ENCODE data around the gene LIPM. TPM values are rescaled to one million over a fixed set of nuclear protein-coding genes. Genes with fewer than 3 reads are reported as not detected.

Gene LIPM
- total RNA-seq, 4 donors from 2014 or later: 30.4 to 56.7 (median 36.1) TPM

DNA sequence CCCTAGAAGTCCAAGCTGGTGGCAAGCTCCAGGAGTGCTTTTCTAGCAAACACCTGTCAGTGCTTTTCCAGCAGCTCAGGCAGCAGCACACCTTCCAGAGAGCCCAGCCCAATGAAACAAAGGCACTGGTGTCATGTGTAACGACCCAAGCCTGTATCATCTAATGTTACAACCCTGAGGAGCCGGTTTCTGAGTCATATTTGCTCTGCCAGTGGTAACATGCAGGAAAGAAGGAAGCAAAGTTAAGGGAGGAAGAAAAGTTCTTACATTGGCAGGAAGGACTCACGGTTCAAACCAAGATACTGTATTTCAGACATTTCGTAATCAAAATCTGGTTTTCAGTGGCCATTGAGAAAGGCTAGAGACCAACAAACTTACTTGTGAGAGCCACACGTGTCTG is 49.2 kb downstream of the LIPM start, which contains the start of gene ANKRD22:
TSS of gene ANKRD22 (minus strand) at position 139 of the 400 bp plus-strand sequence. CDS start 237 bp downstream, outside the sequence.
- H3K4me3 ChIP-seq (ENCODE audit: low read depth, poor library complexity, severe bottlenecking): no peak within 1 kb of the TSS
- TF ChIP-seq POLR2A (IDR thresholded peaks at IDR 0.05): no peak
- TF ChIP-seq, protein P1, sequence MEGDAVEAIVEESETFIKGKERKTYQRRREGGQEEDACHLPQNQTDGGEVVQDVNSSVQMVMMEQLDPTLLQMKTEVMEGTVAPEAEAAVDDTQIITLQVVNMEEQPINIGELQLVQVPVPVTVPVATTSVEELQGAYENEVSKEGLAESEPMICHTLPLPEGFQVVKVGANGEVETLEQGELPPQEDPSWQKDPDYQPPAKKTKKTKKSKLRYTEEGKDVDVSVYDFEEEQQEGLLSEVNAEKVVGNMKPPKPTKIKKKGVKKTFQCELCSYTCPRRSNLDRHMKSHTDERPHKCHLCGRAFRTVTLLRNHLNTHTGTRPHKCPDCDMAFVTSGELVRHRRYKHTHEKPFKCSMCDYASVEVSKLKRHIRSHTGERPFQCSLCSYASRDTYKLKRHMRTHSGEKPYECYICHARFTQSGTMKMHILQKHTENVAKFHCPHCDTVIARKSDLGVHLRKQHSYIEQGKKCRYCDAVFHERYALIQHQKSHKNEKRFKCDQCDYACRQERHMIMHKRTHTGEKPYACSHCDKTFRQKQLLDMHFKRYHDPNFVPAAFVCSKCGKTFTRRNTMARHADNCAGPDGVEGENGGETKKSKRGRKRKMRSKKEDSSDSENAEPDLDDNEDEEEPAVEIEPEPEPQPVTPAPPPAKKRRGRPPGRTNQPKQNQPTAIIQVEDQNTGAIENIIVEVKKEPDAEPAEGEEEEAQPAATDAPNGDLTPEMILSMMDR (IDR thresholded peaks at IDR 0.05): no peak
- peak; percentile 73 to 84 for DNase-seq (ENCODE audit: low spot score in 2 of 2)
- intact Hi-C loops (cut with DNase I; ENCODE audit: low total_unique reads): no loop called here
- whole genome bisulfite sequencing, 2 donors: 22 to 36% methylated on average over 5 of the region's 5 CpGs

DNA sequence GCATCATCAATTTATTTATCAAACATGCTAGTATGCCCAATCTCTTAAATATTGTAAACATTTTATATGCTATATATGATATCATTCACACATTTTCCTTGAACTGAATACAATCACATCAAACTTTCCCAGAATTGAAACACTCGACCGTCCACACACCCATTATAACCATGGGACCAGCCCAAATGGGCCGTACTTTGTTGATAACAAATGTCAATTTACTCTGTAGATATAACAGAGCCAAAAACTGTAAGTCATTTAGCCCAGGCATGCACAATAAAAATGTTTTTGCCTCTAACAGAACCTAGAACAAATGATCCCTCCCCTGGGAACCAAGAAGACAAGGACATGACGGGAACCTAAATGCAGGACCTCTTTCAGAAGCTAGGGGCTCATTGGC is 49.8 kb downstream of the LIPM start:
- no peak overlapping the region for H3K4me3 ChIP-seq (ENCODE audit: low read depth, poor library complexity, severe bottlenecking)

DNA sequence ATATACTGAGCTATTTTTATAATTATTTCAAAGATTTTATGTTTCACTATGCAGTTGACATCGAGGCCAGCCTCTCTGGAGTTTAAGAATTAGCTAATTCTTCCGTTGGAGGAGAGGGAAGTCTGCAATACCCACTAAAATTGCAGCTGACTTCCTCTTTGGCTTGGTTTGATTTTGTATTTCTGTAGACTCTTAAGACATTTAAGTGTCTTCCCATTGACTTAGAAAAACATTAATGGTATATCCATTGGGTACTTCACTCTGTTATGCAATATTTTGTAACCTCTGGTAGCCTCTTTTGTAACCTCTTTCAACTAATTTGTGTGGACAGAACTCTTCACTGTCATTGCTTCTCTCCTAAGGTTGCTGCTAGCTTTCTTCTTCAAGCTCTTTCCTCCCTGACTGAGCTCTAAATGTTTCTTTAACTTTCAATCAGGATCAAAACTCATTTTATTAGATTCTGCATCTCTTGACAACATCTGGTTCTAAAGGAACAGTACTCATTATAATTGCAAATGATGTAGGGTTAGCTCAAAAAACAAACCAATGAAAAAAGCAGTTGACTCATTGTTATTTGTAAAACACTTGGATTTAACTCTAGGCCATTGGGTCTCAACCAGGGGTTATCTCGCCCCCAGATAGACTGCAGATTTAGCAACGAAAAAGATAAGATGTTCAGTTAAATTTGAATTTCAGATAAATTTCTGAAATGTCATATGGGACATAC is 50.8 kb downstream of the LIPM start:
- TF ChIP-seq, protein P1 (IDR thresholded peaks at IDR 0.05): no peak
- TF ChIP-seq POLR2A (IDR thresholded peaks at IDR 0.05): no peak
- DNase-seq (ENCODE audit: low spot score in 2 of 2): no peak
- WGBS, 2 donors: 64% methylated on average over 4 of the region's 4 CpGs
- no peak overlapping the region for H3K4me3 ChIP-seq (ENCODE audit: low read depth, poor library complexity, severe bottlenecking)
- intact Hi-C loops (cut with DNase I; ENCODE audit: low total_unique reads): no loop called here

More for the DNA sequence above, 49.8 kb downstream of the LIPM start:
- no peak for DNase-seq (ENCODE audit: low spot score in 2 of 2)
- 64 to 67% methylated on average over 4 of the region's 4 CpGs for WGBS, 2 donors
- TF ChIP-seq, protein P1 (IDR thresholded peaks at IDR 0.05): no peak
- intact Hi-C loops (cut with DNase I; ENCODE audit: low total_unique reads): no loop called here

DNA sequence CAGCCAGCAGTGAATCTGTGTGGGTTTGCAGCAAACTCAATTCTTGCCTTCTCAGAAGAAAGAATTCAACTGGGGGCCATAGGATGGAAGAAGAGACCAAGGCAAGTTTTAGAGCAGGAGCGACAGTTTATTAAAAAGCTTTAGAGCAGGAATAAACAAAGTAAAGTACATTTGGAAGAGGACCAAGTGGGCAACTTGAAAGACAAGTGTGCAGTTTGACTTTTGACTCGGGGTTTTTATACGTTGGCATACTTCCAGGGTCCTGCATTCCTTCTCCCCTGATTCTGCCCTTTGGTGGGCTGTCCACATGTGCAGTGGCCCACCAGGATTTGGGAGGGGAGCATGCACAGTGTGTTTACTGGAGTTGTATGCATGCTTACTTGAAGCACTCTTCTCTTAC is 52.2 kb downstream of the LIPM start:
- no peak overlapping the region for H3K4me3 ChIP-seq (ENCODE audit: low read depth, poor library complexity, severe bottlenecking)
- DNase-seq (ENCODE audit: low spot score in 2 of 2): no peak
- intact Hi-C loops (cut with DNase I; ENCODE audit: low total_unique reads): no loop called here
- WGBS, 2 donors: 45 to 71% methylated on average over 3 of the region's 3 CpGs
- no peak for TF ChIP-seq POLR2A (IDR thresholded peaks at IDR 0.05)
- TF ChIP-seq, protein P1 (IDR thresholded peaks at IDR 0.05): no peak

DNA sequence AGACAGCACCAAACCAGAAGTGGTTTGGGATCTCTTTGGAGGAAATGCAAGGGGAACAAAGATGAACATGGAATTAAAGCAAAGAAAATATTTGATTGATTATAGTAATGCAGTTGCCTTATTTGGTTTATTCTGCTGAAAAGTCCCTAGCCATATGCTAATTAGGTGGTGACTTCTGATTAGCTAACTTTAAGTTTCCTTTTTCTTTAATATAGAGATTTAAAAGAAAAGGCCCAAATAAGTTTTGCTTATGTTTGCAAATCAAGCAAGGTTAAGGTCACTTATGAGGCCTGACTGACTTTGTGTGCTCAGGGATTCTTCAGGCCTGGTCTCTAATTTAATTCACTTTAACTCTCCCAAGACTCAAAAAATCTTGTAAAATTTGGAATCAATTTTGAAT is 55.3 kb downstream of the LIPM start:
- H3K4me3 ChIP-seq (ENCODE audit: low read depth, poor library complexity, severe bottlenecking): no peak overlapping the region
- no peak for TF ChIP-seq POLR2A (IDR thresholded peaks at IDR 0.05)
- TF ChIP-seq, protein P1 (IDR thresholded peaks at IDR 0.05): no peak
- intact Hi-C loops (cut with DNase I; ENCODE audit: low total_unique reads): no loop called here
- no peak for DNase-seq (ENCODE audit: low spot score in 2 of 2)

DNA sequence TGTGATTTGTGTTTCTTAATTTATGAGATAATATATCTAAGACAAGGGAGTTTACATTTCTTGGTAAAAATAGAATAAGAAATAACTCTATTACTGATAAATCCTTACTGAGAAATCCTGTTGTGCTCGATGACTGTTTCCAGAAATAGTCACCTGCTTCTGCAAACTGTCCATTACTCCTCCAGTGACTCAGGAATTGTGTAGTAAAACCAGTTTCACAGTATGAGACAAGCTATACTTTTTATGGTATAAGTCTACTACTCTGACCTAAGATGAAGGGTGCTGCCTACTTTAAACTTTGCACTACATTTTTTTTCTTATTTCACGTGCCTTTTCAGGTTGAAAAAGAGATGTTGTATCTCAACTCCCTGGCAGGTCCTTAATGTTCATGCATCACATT is 56.0 kb downstream of the LIPM start:
- TF ChIP-seq, protein P1 (IDR thresholded peaks at IDR 0.05): no peak
- TF ChIP-seq POLR2A (IDR thresholded peaks at IDR 0.05): no peak
- DNase-seq (ENCODE audit: low spot score in 2 of 2): no peak
- H3K4me3 ChIP-seq (ENCODE audit: low read depth, poor library complexity, severe bottlenecking): no peak overlapping the region
- intact Hi-C loops (cut with DNase I; ENCODE audit: low total_unique reads): no loop called here
- WGBS, 2 donors: 51 to 54% methylated on average over 2 of the region's 2 CpGs
